HG03025 (cell line): ENCODE results near the gene SDF4.

ENCODE experiments used
- ATAC-seq: cut with Tn5 transposase; IDR thresholded peaks from one replicate; pipeline ENCODE4 v1.9.1; 2021; ENCODE audit warnings: mild to moderate bottlenecking, moderate library complexity; ENCODE audit not compliant: unreplicated experiment, low FRiP score

Gene SDF4

DNA sequence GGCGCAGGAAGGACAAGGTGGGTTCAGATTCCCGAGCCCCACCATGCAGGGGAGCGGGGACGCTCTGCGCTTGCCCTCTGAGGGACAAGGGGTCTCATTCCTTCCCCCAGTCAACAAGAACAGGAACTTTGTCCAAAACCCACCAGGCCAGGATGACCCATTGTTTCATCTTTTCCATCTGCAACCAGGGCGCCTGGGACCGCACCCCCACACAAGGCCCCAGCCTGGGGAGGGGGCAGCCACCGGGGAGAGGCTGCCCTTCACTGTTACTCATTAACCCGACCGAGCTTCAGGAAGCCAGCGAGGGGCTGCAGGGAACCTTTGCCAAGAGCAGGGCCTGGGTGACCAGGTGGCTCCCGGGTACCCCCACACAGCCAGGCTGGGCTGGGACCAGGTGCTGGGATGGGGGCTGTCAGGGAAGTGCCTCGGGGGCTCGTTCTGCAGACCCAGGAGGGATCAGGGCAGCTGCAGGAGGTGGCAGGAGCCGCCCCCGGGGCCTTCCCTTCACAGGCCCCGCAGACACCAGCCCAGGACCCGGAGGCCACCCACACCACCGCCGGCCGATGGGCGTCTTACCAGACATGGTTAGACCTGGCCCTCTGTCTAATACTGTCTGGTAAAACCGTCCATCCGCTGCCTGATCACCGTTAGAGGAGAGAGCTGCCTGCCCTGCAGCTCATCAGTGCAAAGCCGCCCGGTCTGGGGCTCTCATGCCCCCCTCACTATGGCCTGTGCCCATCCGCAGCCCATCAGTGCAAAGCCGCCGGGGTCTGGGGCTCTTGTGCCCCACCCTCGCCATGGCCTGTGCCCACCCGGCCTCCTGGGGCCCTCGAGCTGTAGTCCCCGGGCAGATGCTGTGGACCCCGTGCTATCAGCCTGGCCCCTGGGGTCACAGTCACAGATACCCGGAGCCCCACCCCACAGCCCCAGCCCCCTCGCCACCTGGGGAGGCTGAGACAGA lies 63.1 kb downstream of the SDF4 start:
- ATAC-seq, result no peak

DNA sequence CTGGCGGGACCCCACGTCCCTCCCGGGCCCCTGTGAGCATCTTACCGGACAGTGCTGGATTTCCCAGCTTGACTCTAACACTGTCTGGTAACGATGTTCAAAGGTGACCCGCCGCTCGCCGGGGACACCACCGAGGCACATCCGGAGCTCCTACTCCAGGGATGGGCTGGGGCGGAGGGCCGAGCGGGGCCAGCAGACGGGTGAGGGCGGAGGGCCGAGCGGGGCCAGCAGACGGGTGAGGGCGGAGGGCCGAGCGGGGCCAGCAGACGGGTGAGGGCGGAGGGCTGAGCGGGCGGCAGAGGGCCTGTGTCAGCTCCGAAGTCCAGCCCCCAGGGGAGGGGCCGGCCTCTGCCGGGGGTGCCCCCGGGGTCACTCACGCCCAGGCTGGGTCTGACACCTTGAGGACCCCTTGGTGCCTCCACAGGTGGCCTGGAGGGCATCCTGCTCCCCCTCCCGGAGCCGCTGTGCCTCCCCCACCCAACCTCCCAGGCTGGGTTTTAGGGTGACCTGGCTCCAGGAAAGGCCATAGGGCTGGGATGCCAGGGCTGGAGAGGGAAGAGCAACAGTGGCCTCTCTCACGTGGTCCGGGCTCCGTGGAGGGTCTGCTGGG lies 63.9 kb downstream of the SDF4 start:
- no peak for ATAC-seq

GRCh38 chr1:1167398-1167821 lies 64.4 kb downstream of the SDF4 start:
- no peak for ATAC-seq
